GM20000 (cell line): ENCODE data around the gene SETSIP.

Experiments
- DNase-seq: peaks from one replicate; pipeline ENCODE4 v3.0.0; 2012; ENCODE audit warnings: low spot score
- CTCF ChIP-seq: IDR thresholded peaks from 2 replicates; pipeline ENCODE4 v1.5.1; 2012; ENCODE audit warnings: mild to moderate bottlenecking, control low read depth; ENCODE audit errors: extremely low read depth, missing control alignments

SETSIP gene

GRCh38 chr1:92065042-92065441 is 10.2 kb downstream of the SETSIP start:
- no peak for DNase-seq
- TF ChIP-seq CTCF, result no peak

- no peak for TF ChIP-seq CTCF
- no peak for DNase-seq
Observed at GRCh38 chr1:92051948-92052347, 23.3 kb downstream of the SETSIP start.

- no peak for TF ChIP-seq CTCF
- no peak for DNase-seq
Observed at GRCh38 chr1:92045766-92046495, 29.3 kb downstream of the SETSIP start.

GRCh38 chr1:92043621-92044020 is 31.6 kb downstream of the SETSIP start:
- DNase-seq, result no peak
- TF ChIP-seq CTCF, result no peak

GRCh38 chr1:92040971-92041370 is 34.2 kb downstream of the SETSIP start:
- DNase-seq, result no peak
- no peak for TF ChIP-seq CTCF

- TF ChIP-seq CTCF, result no peak
- no peak for DNase-seq
Observed at GRCh38 chr1:92038695-92039346, 36.4 kb downstream of the SETSIP start.

GRCh38 chr1:92037400-92037799 is 37.8 kb downstream of the SETSIP start:
- no peak for DNase-seq
- TF ChIP-seq CTCF, result no peak
